Epithelial cell of proximal tubule (primary cell): ENCODE data around the gene CRYBG1. TPM values are rescaled to one million over a fixed set of nuclear protein-coding genes. Genes with fewer than 3 reads are reported as not detected.

ENCODE experiments used
- DNase-seq: peaks from one replicate; pipeline ENCODE4 v3.0.0-alpha.2; 2011; ENCODE audit warnings: low read depth
- H3K4me3 ChIP-seq: 2 replicates; pipeline ENCODE4 v1.5.1; 2011; ENCODE audit warnings: low read depth, mild to moderate bottlenecking, low read length
- total RNA-seq: library from RNA; depleted of rRNA; stranded (reverse); fragments of >200 nt; gene quantifications from 2 replicates; pipeline ENCODE4 v1.2.3, GENCODE V29; 2015
- TF ChIP-seq, protein P1 (sequence below): conservative IDR thresholded peaks from 2 replicates; pipeline ENCODE4 v1.5.1; 2012; ENCODE audit warnings: low read depth, mild to moderate bottlenecking, low read length

The CRYBG1 gene
- total RNA-seq, 1 donor from 2014 or later, result 6.5 TPM

DNA sequence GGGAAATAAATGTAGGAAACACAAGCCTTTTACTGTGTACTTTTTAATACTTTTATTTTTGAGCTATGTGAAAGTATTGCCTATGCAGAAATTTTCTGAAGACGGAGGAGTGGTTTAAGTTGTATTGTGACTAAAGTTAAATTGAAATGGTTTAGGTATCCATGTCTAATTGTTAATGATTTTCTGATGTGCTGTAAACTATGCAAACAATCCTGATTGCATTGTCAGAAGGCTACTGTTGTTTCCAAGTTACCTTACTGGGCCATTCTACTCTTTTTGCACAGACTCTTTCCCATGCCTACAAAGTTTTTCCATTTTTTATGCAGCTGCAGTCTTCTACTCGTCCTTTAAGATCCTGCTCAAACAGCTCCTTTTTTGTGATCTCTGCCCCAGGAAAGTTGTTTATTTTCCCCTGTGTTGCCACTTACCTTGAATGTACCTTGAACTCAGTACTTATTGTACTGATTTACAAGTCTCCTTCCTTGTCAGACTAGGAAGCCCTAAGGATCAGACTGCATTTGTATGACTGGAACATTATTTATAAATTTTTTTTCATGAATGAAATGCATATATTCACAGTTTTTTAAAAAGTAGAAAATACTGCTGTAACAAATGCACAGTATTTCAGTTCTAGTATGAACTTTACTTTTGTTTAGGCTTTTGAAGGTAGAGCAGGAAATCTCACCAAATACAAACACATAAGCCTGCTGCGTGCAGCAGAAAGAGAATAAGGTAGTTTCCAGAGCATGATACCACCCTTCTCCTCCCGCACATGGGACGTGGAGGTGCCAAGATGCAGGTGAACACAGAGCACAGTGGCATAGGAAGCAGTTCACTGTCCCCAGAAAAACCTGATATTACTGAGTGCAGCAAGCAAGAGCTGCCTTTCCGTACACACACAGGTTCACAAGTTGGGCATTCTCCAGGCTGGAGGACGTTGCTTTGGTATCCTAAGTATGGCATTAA is 97.8 kb downstream of the CRYBG1 start:
- H3K4me3 ChIP-seq, result no peak overlapping the region
- DNase-seq, result no peak
- TF ChIP-seq, protein P1, sequence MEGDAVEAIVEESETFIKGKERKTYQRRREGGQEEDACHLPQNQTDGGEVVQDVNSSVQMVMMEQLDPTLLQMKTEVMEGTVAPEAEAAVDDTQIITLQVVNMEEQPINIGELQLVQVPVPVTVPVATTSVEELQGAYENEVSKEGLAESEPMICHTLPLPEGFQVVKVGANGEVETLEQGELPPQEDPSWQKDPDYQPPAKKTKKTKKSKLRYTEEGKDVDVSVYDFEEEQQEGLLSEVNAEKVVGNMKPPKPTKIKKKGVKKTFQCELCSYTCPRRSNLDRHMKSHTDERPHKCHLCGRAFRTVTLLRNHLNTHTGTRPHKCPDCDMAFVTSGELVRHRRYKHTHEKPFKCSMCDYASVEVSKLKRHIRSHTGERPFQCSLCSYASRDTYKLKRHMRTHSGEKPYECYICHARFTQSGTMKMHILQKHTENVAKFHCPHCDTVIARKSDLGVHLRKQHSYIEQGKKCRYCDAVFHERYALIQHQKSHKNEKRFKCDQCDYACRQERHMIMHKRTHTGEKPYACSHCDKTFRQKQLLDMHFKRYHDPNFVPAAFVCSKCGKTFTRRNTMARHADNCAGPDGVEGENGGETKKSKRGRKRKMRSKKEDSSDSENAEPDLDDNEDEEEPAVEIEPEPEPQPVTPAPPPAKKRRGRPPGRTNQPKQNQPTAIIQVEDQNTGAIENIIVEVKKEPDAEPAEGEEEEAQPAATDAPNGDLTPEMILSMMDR, result no peak

DNA sequence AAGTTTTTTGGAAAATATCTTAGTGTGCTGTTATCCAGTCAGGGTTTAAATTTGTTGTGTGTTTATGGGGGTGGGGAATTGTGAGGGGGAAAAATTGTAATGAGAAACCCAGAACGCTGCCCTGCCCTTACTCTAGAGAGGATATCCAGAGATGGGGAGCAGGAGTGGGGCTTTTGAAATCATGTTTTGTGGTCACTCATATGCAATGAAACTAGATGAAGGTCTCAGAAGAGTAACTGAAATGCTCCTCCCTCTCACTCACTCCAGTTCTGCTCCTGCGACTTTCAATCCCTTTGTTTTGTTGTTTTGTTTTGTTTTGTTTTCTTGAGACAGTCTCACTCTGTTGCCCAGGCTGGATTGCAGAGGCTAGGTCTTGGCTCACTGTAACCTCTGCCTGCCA is 100.0 kb downstream of the CRYBG1 start:
- no peak for DNase-seq
- H3K4me3 ChIP-seq, result no peak overlapping the region
- TF ChIP-seq, protein P1, result no peak

DNA sequence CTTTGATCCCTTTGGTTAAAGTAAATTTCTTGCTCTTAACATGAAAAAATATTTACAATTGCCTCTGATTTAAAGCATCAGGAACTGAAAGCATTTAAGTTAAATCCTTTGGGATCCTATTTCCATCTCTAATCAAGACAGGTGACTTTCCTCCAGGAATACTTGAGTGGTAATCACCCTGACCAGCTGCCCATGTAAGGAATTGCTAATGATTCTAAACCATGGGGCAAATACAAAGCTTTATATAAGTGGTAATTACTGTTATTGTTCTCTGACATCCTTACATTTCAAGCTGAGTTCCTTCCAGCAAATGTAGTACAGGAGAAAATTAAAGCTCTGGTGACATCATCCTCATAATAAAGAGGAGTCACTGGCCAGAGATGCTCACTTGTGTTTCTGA is 100.6 kb downstream of the CRYBG1 start:
- no peak overlapping the region for H3K4me3 ChIP-seq
- TF ChIP-seq, protein P1, result no peak
- no peak for DNase-seq

DNA sequence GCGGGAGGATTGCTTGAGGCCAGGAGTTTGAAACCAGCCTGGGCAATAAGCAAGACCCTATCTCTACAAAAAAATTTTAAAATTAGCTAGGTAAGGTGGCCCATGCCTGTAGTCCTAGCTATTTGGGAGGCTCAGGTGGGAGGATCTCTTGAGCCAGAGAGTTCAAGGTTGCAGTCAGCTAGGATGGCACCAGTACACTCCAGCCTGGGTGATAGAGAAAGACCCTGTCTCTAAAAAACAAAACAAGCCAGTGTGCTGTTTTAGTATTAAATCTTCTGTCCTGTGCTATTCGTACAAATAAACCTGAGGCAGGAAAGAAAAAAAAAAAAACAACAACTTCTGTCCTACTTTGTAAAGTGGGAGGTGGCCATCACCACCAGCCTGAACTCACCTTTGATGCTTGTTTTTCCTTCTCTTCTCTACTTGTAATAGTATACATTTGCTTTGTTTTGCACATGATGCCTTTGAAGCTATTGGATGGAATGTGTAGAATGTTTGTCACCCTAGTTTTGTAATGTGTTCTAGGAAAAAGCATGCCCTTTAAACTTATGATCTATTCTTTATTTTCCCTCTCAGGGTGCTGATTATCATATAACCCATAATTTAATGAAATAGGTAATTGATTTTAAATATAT is 102.5 kb downstream of the CRYBG1 start:
- no peak for DNase-seq
- H3K4me3 ChIP-seq, result no peak overlapping the region
- TF ChIP-seq, protein P1, result no peak

DNA sequence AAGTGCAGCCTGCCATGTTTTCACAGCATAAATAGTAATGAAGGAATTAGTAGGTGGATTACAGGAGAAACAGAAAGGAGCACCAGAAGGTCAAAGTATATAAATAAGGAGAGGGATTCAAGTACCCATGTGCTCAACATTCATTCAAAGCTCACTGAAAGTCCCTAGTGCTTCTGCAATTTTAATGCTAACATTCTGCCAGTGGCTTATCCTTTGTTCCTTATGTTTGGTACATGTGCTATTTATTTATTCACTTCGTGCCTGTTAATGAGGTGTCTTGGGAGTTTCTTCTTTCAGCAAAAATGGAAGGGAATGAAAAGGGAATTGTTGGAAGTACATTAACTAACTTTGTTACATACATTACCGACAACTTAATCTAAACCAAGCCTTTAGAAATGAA is 105.7 kb downstream of the CRYBG1 start:
- no peak overlapping the region for H3K4me3 ChIP-seq
- DNase-seq, result no peak
- TF ChIP-seq, protein P1, result no peak

DNA sequence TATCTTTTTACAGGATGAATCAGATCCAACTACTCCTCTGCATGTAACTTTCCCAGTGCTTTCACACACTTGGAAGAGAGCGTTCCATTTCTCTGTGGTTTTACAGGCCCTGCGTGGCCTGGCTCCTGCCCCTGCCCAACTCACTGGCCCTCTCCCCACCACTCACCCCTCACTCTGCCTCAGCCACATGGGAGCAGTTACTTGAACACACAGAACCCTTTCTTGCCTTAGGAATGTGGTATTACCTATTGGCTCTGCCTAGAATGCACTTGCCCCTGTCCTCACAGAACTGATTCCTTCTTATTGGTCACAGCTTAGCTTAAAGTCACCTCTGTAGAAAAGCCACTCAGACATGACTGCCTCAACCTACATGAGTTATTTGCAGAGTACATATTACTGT is 108.4 kb downstream of the CRYBG1 start:
- TF ChIP-seq, protein P1, result no peak
- H3K4me3 ChIP-seq, result no peak overlapping the region
- DNase-seq, result no peak
